Loucy (cell line): ENCODE measurements around the gene PHF19.

Experiments
- H2AFZ ChIP-seq: fragments of 200-600 bp; sonication (generic); 2 replicates; pipeline ENCODE4 v1.6.0; 2016; ENCODE audit warnings: antibody characterized with exemption, mild to moderate bottlenecking, low read length, moderate library complexity
- H3F3A ChIP-seq: fragments of 200-600 bp; 2 replicates; pipeline ENCODE4 v1.6.0; 2016; ENCODE audit warnings: antibody characterized with exemption, low read depth, mild to moderate bottlenecking
- H3K27me3 ChIP-seq: fragments of 200-600 bp; sonication (generic); 2 replicates; pipeline ENCODE4 v1.6.1; 2014; ENCODE audit warnings: low read length, mild to moderate bottlenecking; ENCODE audit not compliant: insufficient read depth, poor library complexity, severe bottlenecking
- H3K36me3 ChIP-seq: fragments of 200-600 bp; sonication (generic); 2 replicates; pipeline ENCODE4 v1.6.1; 2016; ENCODE audit warnings: low read length; ENCODE audit not compliant: insufficient read depth
- H3K4me1 ChIP-seq: fragments of 200-600 bp; sonication (generic); 2 replicates; pipeline ENCODE4 v1.5.1; 2014; ENCODE audit warnings: low read length, mild to moderate bottlenecking; ENCODE audit not compliant: insufficient read depth, poor library complexity, severe bottlenecking
- H3K4me2 ChIP-seq: fragments of 200-600 bp; sonication (generic); 2 replicates; pipeline ENCODE4 v1.6.0; 2014; ENCODE audit warnings: antibody characterized with exemption, low read length, low read depth, mild to moderate bottlenecking; ENCODE audit not compliant: poor library complexity, severe bottlenecking
- H3K4me3 ChIP-seq: fragments of 200-600 bp; sonication (generic); 2 replicates; pipeline ENCODE4 v1.5.1; 2014; ENCODE audit warnings: low read length, mild to moderate bottlenecking, mixed read lengths; ENCODE audit not compliant: poor library complexity, severe bottlenecking
- H3K79me2 ChIP-seq: fragments of 200-600 bp; sonication (generic); 2 replicates; pipeline ENCODE4 v1.6.1; 2014; ENCODE audit warnings: low read length; ENCODE audit not compliant: insufficient read depth
- H3K9ac ChIP-seq: fragments of 200-600 bp; sonication (generic); 2 replicates; pipeline ENCODE4 v1.6.0; 2014; ENCODE audit warnings: mild to moderate bottlenecking, low read depth, low read length, moderate library complexity; ENCODE audit not compliant: poor library complexity, severe bottlenecking
- H3K9me2 ChIP-seq: fragments of 200-600 bp; sonication (generic); replicated peaks from 2 replicates; pipeline ENCODE4 v1.6.1; 2016; ENCODE audit warnings: low read depth, low read length, mixed read lengths
- H3K9me3 ChIP-seq: fragments of 200-600 bp; sonication (generic); 2 replicates; pipeline ENCODE4 v1.6.1; 2014; ENCODE audit warnings: mild to moderate bottlenecking, antibody characterized with exemption, low read length, low read depth; ENCODE audit not compliant: insufficient read depth
- H4K20me1 ChIP-seq: fragments of 200-600 bp; sonication (generic); 2 replicates; pipeline ENCODE4 v1.6.0; 2014; ENCODE audit warnings: antibody characterized with exemption, low read length, mild to moderate bottlenecking; ENCODE audit not compliant: insufficient read depth, poor library complexity, severe bottlenecking
- CTCF ChIP-seq: fragments of 200-600 bp; sonication (generic); conservative IDR thresholded peaks from 2 replicates; pipeline ENCODE4 v1.5.1; 2014; ENCODE audit warnings: mild to moderate bottlenecking, antibody characterized with exemption, low read length
- EZH2phosphoT487 ChIP-seq: fragments of 200-600 bp; IDR thresholded peaks from 2 replicates; pipeline ENCODE4 v1.6.1; 2018; ENCODE audit warnings: antibody characterized with exemption, mild to moderate bottlenecking, moderate library complexity, borderline replicate concordance

The PHF19 gene

GRCh38 chr9:120869360-120869687 lies 7.7 kb downstream of the PHF19 start:
- no peaks in the 10 kb centered on the region for H3K27me3 ChIP-seq
- H3K4me1 ChIP-seq = peaks cover 44% of the 10 kb centered on the region
- H3K9me3 ChIP-seq = no peaks in the 10 kb centered on the region
- H3F3A ChIP-seq = no peaks in the 10 kb centered on the region
- H3K9ac ChIP-seq = no peak overlapping the region
- H3K79me2 ChIP-seq = peaks cover 89% of the 10 kb centered on the region
- H3K4me2 ChIP-seq = no peak overlapping the region
- H2AFZ ChIP-seq = no peak overlapping the region
- no peaks in the 10 kb centered on the region for H3K9me2 ChIP-seq
- peaks cover 5% of the 10 kb centered on the region for H4K20me1 ChIP-seq
- no peak overlapping the region for H3K4me3 ChIP-seq
- peaks cover 85% of the 10 kb centered on the region for H3K36me3 ChIP-seq
- no peak for TF ChIP-seq EZH2phosphoT487
- TF ChIP-seq CTCF = no peak

GRCh38 chr9:120868676-120869359 lies 8.2 kb downstream of the PHF19 start:
- Histone ChIP-seq H3F3A (no peaks in the 10 kb centered on the region), H3K4me2 (no peak overlapping the region), H3K9me2 (no peaks in the 10 kb centered on the region), H3K27me3 (no peaks in the 10 kb centered on the region), H3K4me3 (no peak overlapping the region), H3K36me3 (peaks cover 85% of the 10 kb centered on the region), H4K20me1 (peaks cover 5% of the 10 kb centered on the region), H3K4me1 (peaks cover 39% of the 10 kb centered on the region), H3K9ac (no peak overlapping the region), H3K9me3 (no peaks in the 10 kb centered on the region), H2AFZ (no peak overlapping the region), H3K79me2 (peaks cover 84% of the 10 kb centered on the region)
- no peak for TF ChIP-seq EZH2phosphoT487
- no peak for TF ChIP-seq CTCF

GRCh38 chr9:120868339-120868675 lies 8.7 kb downstream of the PHF19 start:
- Histone ChIP-seq H4K20me1 (peaks cover 5% of the 10 kb centered on the region), H3F3A (no peaks in the 10 kb centered on the region), H3K9me3 (no peaks in the 10 kb centered on the region), H3K4me1 (peaks cover 34% of the 10 kb centered on the region), H3K9ac (no peak overlapping the region), H3K27me3 (no peaks in the 10 kb centered on the region), H2AFZ (no peak overlapping the region), H3K4me2 (no peak overlapping the region), H3K4me3 (no peak overlapping the region), H3K36me3 (peaks cover 85% of the 10 kb centered on the region), H3K9me2 (no peaks in the 10 kb centered on the region), H3K79me2 (peaks cover 82% of the 10 kb centered on the region)
- TF ChIP-seq EZH2phosphoT487 (no peak), CTCF (no peak)
